Measurements from ENCODE around the gene EVPLL. TPM values are rescaled to one million over a fixed set of nuclear protein-coding genes. Genes with fewer than 3 reads are reported as not detected.
"Not testable (repeated sequence)": the region's sequence is repeated elsewhere in the genome, so short reads cannot be mapped to it uniquely, and the experiment has no call there.

EVPLL gene
- total and polyA plus RNA-seq, 2 donors (not counting 1 experiment from before 2014, with no cell fraction given) = not detected

- CTCF ChIA-PET; H3K4me1 ChIP-seq (ENCODE audit: control insufficient read depth in 2 of 2, insufficient read depth in 2 of 2, low read length in 2 of 2); H3K79me2 ChIP-seq (ENCODE audit: control insufficient read depth, insufficient read depth, low read length); H3K4me2 ChIP-seq (replicated peaks; ENCODE audit: low read depth, low read length, poor library complexity, severe bottlenecking); H3K27me3 Mint-ChIP-seq; H3K9me3 Mint-ChIP-seq (ENCODE audit: insufficient read depth); H3K9ac ChIP-seq (ENCODE audit: low read length); H4K20me1 ChIP-seq (ENCODE audit: control insufficient read depth, insufficient read depth, low read length, poor library complexity, severe bottlenecking); H3K9me3 ChIP-seq (ENCODE audit: control extremely low read depth in 1 of 3, control insufficient read depth in 2 of 3, insufficient read depth in 1 of 3, low read length in 2 of 3); ATAC-seq (ENCODE audit: low read depth); H3K27me3 ChIP-seq (replicated peaks in 1 of 4; ENCODE audit: control extremely low read depth in 1 of 4, control insufficient read depth in 3 of 4, insufficient read depth in 4 of 4, low read length in 3 of 4); H3K4me3 ChIP-seq (ENCODE audit: control extremely low read depth in 1 of 5, extremely low read depth in 1 of 5, insufficient read depth in 1 of 5, low read depth in 2 of 5, low read length in 4 of 5); H2AFZ ChIP-seq (ENCODE audit: insufficient read depth, low read depth, low read length, poor library complexity, severe bottlenecking); H3K36me3 ChIP-seq (replicated peaks in 1 of 2; ENCODE audit: control extremely low read depth in 1 of 2, control insufficient read depth in 1 of 2, extremely low read depth in 1 of 2, insufficient read depth in 2 of 2, low read length in 1 of 2); H3K27ac ChIP-seq (ENCODE audit: low read length in 2 of 2); POLR2A ChIA-PET; intact Hi-C loops (cut with micrococcal nuclease): not testable (repeated sequence)
- peak overlapping the region; percentile 43 for H3K27ac Mint-ChIP-seq
- H3K4me3 Mint-ChIP-seq = peak overlapping the region; percentile 9
- DNase-seq = peak; percentile 13
- WGBS (ENCODE audit: insufficient coverage) = no CpG with 5 or more reads among the region's 6 CpGs
- H3K4me1 Mint-ChIP-seq = peaks cover 19% of the 10 kb centered on the region
These were observed 31.7 kb downstream of the EVPLL start for GRCh38 chr17:18409321-18409720.

GRCh38 chr17:18410736-18411135, 33.2 kb downstream of the EVPLL start:
- CTCF ChIA-PET; H3K4me1 ChIP-seq (ENCODE audit: control insufficient read depth in 2 of 2, insufficient read depth in 2 of 2, low read length in 2 of 2); H3K9me3 Mint-ChIP-seq (ENCODE audit: insufficient read depth); H3K9ac ChIP-seq (ENCODE audit: low read length); H4K20me1 ChIP-seq (ENCODE audit: control insufficient read depth, insufficient read depth, low read length, poor library complexity, severe bottlenecking); H3K4me2 ChIP-seq (replicated peaks; ENCODE audit: low read depth, low read length, poor library complexity, severe bottlenecking); H3K27ac Mint-ChIP-seq; H3K27ac ChIP-seq (ENCODE audit: low read length in 2 of 2); H3K27me3 ChIP-seq (replicated peaks in 1 of 4; ENCODE audit: control extremely low read depth in 1 of 4, control insufficient read depth in 3 of 4, insufficient read depth in 4 of 4, low read length in 3 of 4); H3K9me3 ChIP-seq (ENCODE audit: control extremely low read depth in 1 of 3, control insufficient read depth in 2 of 3, insufficient read depth in 1 of 3, low read length in 2 of 3); intact Hi-C loops (cut with micrococcal nuclease); H3K79me2 ChIP-seq (ENCODE audit: control insufficient read depth, insufficient read depth, low read length); H3K36me3 ChIP-seq (replicated peaks in 1 of 2; ENCODE audit: control extremely low read depth in 1 of 2, control insufficient read depth in 1 of 2, extremely low read depth in 1 of 2, insufficient read depth in 2 of 2, low read length in 1 of 2); H3K27me3 Mint-ChIP-seq; POLR2A ChIA-PET; H3K4me3 ChIP-seq (ENCODE audit: control extremely low read depth in 1 of 5, extremely low read depth in 1 of 5, insufficient read depth in 1 of 5, low read depth in 2 of 5, low read length in 4 of 5); H2AFZ ChIP-seq (ENCODE audit: insufficient read depth, low read depth, low read length, poor library complexity, severe bottlenecking); ATAC-seq (ENCODE audit: low read depth): not testable (repeated sequence)
- peak; percentile 21 for DNase-seq
- 56% methylated on average over 8 of the region's 11 CpGs for WGBS (ENCODE audit: insufficient coverage)
- Mint-ChIP-seq H3K4me3 (peak overlapping the region; percentile 80), H3K4me1 (peaks cover 18% of the 10 kb centered on the region)

- H3K9me3 ChIP-seq (ENCODE audit: control extremely low read depth in 1 of 3, control insufficient read depth in 2 of 3, insufficient read depth in 1 of 3, low read length in 2 of 3); H3K4me1 ChIP-seq (ENCODE audit: control insufficient read depth in 2 of 2, insufficient read depth in 2 of 2, low read length in 2 of 2); H3K79me2 ChIP-seq (ENCODE audit: control insufficient read depth, insufficient read depth, low read length); CTCF ChIA-PET; POLR2A ChIA-PET; intact Hi-C loops (cut with micrococcal nuclease); H3K27me3 Mint-ChIP-seq; H4K20me1 ChIP-seq (ENCODE audit: control insufficient read depth, insufficient read depth, low read length, poor library complexity, severe bottlenecking); H3K36me3 ChIP-seq (replicated peaks in 1 of 2; ENCODE audit: control extremely low read depth in 1 of 2, control insufficient read depth in 1 of 2, extremely low read depth in 1 of 2, insufficient read depth in 2 of 2, low read length in 1 of 2); H3K27me3 ChIP-seq (replicated peaks in 1 of 4; ENCODE audit: control extremely low read depth in 1 of 4, control insufficient read depth in 3 of 4, insufficient read depth in 4 of 4, low read length in 3 of 4); H3K9me3 Mint-ChIP-seq (ENCODE audit: insufficient read depth): not testable (repeated sequence)
- Mint-ChIP-seq H3K4me1 (peaks cover 18% of the 10 kb centered on the region), H3K4me3 (peak overlapping the region; percentile 96), H3K27ac (peak overlapping the region; percentile 90)
- Histone ChIP-seq H3K4me2 (replicated peaks; ENCODE audit: low read depth, low read length, poor library complexity, severe bottlenecking) (peak overlapping the region; percentile 54), H3K27ac (ENCODE audit: low read length in 2 of 2) (peak overlapping the region; percentile 52 to 60), H3K4me3 (ENCODE audit: control extremely low read depth in 1 of 5, extremely low read depth in 1 of 5, insufficient read depth in 1 of 5, low read depth in 2 of 5, low read length in 4 of 5) (peak overlapping the region in 4 of 5 experiments; percentile 52 to 68 (median 58)), H3K9ac (ENCODE audit: low read length) (peak overlapping the region; percentile 69), H2AFZ (ENCODE audit: insufficient read depth, low read depth, low read length, poor library complexity, severe bottlenecking) (peak overlapping the region; percentile 81)
- DNase-seq = peak; percentile 47
- under 1% methylated on average over 19 of the region's 25 CpGs for WGBS (ENCODE audit: insufficient coverage)
- peak; percentile 44 for ATAC-seq (ENCODE audit: low read depth)
These were observed 33.8 kb downstream of the EVPLL start for GRCh38 chr17:18411377-18411864.

GRCh38 chr17:18412001-18412538, 34.5 kb downstream of the EVPLL start:
- H3K4me3 ChIP-seq (ENCODE audit: control extremely low read depth in 1 of 5, extremely low read depth in 1 of 5, insufficient read depth in 1 of 5, low read depth in 2 of 5, low read length in 4 of 5) = peak overlapping the region in 3 of 5 experiments; percentile 52 to 68 (median 57)
- H3K4me2 ChIP-seq (replicated peaks; ENCODE audit: low read depth, low read length, poor library complexity, severe bottlenecking); H3K36me3 ChIP-seq (replicated peaks in 1 of 2; ENCODE audit: control extremely low read depth in 1 of 2, control insufficient read depth in 1 of 2, extremely low read depth in 1 of 2, insufficient read depth in 2 of 2, low read length in 1 of 2); CTCF ChIA-PET; H3K4me3 Mint-ChIP-seq; H3K27me3 Mint-ChIP-seq; H3K9me3 ChIP-seq (ENCODE audit: control extremely low read depth in 1 of 3, control insufficient read depth in 2 of 3, insufficient read depth in 1 of 3, low read length in 2 of 3); H4K20me1 ChIP-seq (ENCODE audit: control insufficient read depth, insufficient read depth, low read length, poor library complexity, severe bottlenecking); POLR2A ChIA-PET; H3K27me3 ChIP-seq (replicated peaks in 1 of 4; ENCODE audit: control extremely low read depth in 1 of 4, control insufficient read depth in 3 of 4, insufficient read depth in 4 of 4, low read length in 3 of 4); H3K27ac Mint-ChIP-seq; intact Hi-C loops (cut with micrococcal nuclease); DNase-seq; H3K79me2 ChIP-seq (ENCODE audit: control insufficient read depth, insufficient read depth, low read length); H3K4me1 ChIP-seq (ENCODE audit: control insufficient read depth in 2 of 2, insufficient read depth in 2 of 2, low read length in 2 of 2); H3K9me3 Mint-ChIP-seq (ENCODE audit: insufficient read depth): not testable (repeated sequence)
- WGBS (ENCODE audit: insufficient coverage) = no CpG with 5 or more reads among the region's 32 CpGs
- H3K9ac ChIP-seq (ENCODE audit: low read length) = peak overlapping the region; percentile 69
- peaks cover 18% of the 10 kb centered on the region for H3K4me1 Mint-ChIP-seq
- H2AFZ ChIP-seq (ENCODE audit: insufficient read depth, low read depth, low read length, poor library complexity, severe bottlenecking) = peak overlapping the region; percentile 81
- ATAC-seq (ENCODE audit: low read depth) = peak; percentile 96
- peak overlapping the region in 1 of 2 donors; percentile 60 for H3K27ac ChIP-seq (ENCODE audit: low read length in 2 of 2)

All from B cell (primary cell).